ENCODE results near the gene NBEA.

Gene NBEA

DNA sequence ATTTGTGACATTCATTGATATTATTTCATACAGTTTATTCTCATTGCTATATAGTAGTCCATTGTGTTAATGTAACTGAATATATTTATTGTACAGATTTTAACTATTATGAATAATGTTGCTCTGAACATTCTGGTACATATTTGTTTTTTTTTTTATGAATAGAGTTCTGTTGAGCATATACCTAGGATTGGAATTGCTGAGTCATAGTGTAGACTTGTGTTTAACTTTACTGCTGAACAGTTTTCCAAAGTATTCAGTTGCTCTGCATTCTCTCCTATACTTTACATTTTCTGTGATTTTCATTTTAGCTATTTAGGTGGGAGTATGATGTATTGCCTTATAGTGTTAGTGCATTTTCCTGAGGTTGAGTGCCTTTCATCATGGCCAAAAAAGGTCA, 436.9 kb downstream of the NBEA start:
- TF ChIP-seq, protein P1, sequence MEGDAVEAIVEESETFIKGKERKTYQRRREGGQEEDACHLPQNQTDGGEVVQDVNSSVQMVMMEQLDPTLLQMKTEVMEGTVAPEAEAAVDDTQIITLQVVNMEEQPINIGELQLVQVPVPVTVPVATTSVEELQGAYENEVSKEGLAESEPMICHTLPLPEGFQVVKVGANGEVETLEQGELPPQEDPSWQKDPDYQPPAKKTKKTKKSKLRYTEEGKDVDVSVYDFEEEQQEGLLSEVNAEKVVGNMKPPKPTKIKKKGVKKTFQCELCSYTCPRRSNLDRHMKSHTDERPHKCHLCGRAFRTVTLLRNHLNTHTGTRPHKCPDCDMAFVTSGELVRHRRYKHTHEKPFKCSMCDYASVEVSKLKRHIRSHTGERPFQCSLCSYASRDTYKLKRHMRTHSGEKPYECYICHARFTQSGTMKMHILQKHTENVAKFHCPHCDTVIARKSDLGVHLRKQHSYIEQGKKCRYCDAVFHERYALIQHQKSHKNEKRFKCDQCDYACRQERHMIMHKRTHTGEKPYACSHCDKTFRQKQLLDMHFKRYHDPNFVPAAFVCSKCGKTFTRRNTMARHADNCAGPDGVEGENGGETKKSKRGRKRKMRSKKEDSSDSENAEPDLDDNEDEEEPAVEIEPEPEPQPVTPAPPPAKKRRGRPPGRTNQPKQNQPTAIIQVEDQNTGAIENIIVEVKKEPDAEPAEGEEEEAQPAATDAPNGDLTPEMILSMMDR (IDR thresholded peaks at IDR 0.05; ENCODE audit: extremely low read depth, insufficient read depth, missing control alignments) = no peak
- in situ Hi-C loops (cut with MboI; ENCODE audit: low pct_unique_long_range_greater_than_20kb, low sequenced_read_pairs, unreplicated experiment) = no loop called here
- no peak for DNase-seq (ENCODE audit: low spot score)

DNA sequence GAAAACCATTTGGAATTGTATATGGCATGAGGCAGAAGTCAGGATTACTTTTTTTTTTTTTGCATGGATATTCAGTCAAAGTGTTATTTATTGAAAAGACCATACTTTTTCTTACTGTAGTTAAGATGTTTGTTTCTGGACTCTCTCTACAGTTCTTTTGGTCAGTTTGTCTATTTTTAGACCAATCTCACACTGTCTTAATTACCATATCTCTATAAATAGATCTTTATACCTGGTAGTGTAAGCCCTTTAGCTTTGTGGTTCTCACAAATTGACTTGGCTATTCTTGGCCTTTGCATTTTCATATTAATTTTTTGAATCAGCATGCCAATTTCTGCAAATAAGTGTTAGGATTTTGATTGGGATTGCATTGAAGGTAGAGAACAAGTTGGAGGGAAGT, 437.6 kb downstream of the NBEA start:
- in situ Hi-C loops (cut with MboI; ENCODE audit: low pct_unique_long_range_greater_than_20kb, low sequenced_read_pairs, unreplicated experiment) = no loop called here
- no peak for DNase-seq (ENCODE audit: low spot score)

DNA sequence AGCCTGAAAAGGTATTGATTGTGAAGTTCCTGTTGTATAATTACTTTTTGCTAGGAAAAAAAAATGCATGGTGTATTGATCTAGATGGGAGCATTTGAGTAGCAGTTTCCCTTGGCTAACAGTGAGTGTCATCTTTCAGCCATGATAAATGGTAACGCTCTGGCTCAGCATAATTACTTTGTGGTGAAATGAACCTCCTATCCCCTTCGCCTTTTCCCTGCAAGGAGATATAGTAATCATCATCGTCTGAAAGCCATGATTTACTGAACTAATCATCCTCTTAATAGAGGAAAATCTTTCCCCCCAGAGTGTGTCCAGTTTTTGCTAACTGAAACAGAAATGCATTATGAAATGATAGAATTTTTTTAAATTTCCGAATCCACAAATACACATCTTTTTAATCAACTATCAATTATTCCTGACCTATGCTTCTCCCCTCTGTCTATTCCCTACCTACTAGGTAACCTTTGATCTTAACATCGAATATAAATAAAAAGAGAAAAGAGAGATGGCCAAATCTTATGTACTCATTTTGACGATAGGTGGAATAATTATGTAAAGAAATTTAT, 445.7 kb downstream of the NBEA start:
- TF ChIP-seq, protein P1 (IDR thresholded peaks at IDR 0.05; ENCODE audit: extremely low read depth, insufficient read depth, missing control alignments) = no peak
- in situ Hi-C loops (cut with MboI; ENCODE audit: low pct_unique_long_range_greater_than_20kb, low sequenced_read_pairs, unreplicated experiment) = no loop called here
- no peak for DNase-seq (ENCODE audit: low spot score)

More for the DNA sequence above, 437.6 kb downstream of the NBEA start:
- TF ChIP-seq, protein P1 (IDR thresholded peaks at IDR 0.05; ENCODE audit: extremely low read depth, insufficient read depth, missing control alignments) = no peak

DNA sequence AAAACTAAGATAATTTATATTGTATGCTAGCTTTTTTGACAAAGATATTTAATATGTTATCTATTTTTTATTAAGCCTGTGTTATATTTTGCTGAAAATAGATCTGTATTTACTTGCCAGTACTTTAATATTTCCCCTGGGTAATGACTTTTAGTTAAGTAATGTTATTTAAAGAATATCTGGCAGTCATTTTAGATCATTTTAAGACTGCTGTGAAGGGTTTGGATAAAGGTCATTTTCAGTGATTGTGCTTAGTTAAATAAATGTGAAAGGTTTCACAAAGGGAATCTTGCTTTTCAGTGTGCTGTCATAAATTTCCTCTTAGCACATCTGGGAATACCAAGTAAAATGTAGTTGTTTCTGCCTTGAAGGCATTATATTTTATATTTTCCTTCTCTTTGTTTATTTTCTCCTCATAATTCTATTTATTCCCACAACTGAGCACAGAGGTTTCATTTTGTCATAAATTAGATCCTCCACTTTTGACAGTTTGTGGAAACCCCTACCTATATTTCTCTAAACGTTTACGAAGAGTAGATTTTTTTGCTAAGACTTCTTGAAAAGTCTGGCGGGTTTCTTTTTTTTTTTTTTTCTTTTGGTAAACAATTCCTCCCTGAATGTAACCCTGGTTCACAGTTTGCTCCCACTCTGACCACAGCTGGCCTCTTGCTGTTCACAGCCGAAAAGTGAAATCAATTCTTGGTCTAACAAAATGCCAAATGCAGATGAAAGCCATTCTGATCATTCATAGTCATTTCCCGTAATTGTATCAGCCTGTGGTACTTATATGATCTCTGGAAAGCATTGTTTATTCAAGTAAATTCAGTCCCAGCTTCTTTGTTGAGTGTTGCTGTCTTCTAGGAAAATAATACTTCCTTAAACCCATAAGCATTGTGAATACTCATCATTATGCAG, 446.6 kb downstream of the NBEA start:
- in situ Hi-C loops (cut with MboI; ENCODE audit: low pct_unique_long_range_greater_than_20kb, low sequenced_read_pairs, unreplicated experiment) = no loop called here
- no peak for DNase-seq (ENCODE audit: low spot score)
- TF ChIP-seq, protein P1 (IDR thresholded peaks at IDR 0.05; ENCODE audit: extremely low read depth, insufficient read depth, missing control alignments) = no peak

DNA sequence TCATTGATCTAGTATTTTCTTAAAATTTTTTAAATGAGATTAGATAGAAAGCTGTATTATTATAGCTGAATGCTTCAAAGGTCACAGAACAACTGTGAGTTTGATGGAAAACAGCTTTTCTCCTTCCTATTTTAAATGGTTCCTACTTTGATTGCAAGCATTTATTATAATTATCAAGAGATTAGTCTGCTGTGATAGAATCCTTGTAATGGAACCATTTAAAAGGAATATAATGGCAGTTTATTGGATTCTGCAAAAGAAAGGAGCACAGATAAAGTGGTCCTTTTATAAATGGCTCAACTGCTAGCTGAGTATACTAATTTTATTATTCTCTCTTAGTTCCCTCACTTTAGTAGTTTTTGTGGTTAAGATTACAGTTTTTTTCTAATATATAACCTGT, 447.5 kb downstream of the NBEA start:
- in situ Hi-C loops (cut with MboI; ENCODE audit: low pct_unique_long_range_greater_than_20kb, low sequenced_read_pairs, unreplicated experiment) = no loop called here
- TF ChIP-seq, protein P1 (IDR thresholded peaks at IDR 0.05; ENCODE audit: extremely low read depth, insufficient read depth, missing control alignments) = no peak
- DNase-seq (ENCODE audit: low spot score) = no peak

DNA sequence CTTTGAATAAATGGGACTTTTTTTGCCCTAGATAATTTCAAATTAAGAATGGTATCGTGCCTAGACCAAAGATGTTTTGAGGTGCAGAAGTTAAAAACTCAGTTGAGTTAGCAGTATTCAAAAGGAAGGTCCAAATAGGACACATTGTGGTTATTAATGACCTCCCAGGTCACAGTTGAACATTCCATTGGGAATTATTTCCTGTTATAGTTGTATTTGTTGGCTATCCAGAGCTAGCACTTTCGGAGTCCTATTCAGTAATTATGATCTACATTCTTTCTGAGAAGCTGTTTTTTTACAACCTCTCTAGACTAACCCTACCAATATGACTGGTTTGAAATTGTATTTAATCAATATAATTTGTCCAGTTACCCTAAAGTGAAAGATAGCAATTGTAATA, 450.7 kb downstream of the NBEA start:
- TF ChIP-seq, protein P1 (IDR thresholded peaks at IDR 0.05; ENCODE audit: extremely low read depth, insufficient read depth, missing control alignments) = no peak
- in situ Hi-C loops (cut with MboI; ENCODE audit: low pct_unique_long_range_greater_than_20kb, low sequenced_read_pairs, unreplicated experiment) = no loop called here
- no peak for DNase-seq (ENCODE audit: low spot score)
